GDM1 (cell line): ENCODE measurements around the gene PRAMEF6.
"Not testable (repeated sequence)": the region's sequence is repeated elsewhere in the genome, so short reads cannot be mapped to it uniquely, and the experiment has no call there.

Experiments
- DNase-seq: peaks from one replicate; lab custom pipeline; 2025; lab: John Stamatoyannopoulos, UW

PRAMEF6 gene

GRCh38 chr1:12947480-12947879, at the start of gene PRAMEF6:
TSS of gene PRAMEF6 (minus strand) at chr1:12947580. CDS start at chr1:12942518, 5,062 bp downstream.
- not testable (repeated sequence) for DNase-seq

GRCh38 chr1:12924368-12924767, 23.0 kb downstream of the PRAMEF6 start:
- not testable (repeated sequence) for DNase-seq

GRCh38 chr1:12921749-12922148, 25.6 kb downstream of the PRAMEF6 start:
- not testable (repeated sequence) for DNase-seq

- not testable (repeated sequence) for DNase-seq
Measured at GRCh38 chr1:12916310-12916709, 31.1 kb downstream of the PRAMEF6 start, which contains the start of gene PRAMEF7. TSS of gene PRAMEF7 (plus strand) at chr1:12916610. CDS start at chr1:12917693, 1,083 bp downstream.

GRCh38 chr1:12903793-12904572, 43.4 kb downstream of the PRAMEF6 start:
- not testable (repeated sequence) for DNase-seq

- DNase-seq = not testable (repeated sequence)
Measured at GRCh38 chr1:12899186-12899585, 48.2 kb downstream of the PRAMEF6 start.

GRCh38 chr1:12898170-12898569, 49.2 kb downstream of the PRAMEF6 start, which contains the start of gene PRAMEF10:
TSS of gene PRAMEF10 (minus strand) at chr1:12898270. CDS start at chr1:12895847, 2,423 bp downstream.
- DNase-seq = not testable (repeated sequence)
